ENCODE data around the gene SLC34A1. TPM values are rescaled to one million over a fixed set of nuclear protein-coding genes. Genes with fewer than 3 reads are reported as not detected.

SLC34A1 gene
- total RNA-seq, 5 donors from 2014 or later (not counting 1 experiment from before 2014, with no cell fraction given) = 0.13 to 0.18 (median 0.16) TPM; not detected in 2

DNA sequence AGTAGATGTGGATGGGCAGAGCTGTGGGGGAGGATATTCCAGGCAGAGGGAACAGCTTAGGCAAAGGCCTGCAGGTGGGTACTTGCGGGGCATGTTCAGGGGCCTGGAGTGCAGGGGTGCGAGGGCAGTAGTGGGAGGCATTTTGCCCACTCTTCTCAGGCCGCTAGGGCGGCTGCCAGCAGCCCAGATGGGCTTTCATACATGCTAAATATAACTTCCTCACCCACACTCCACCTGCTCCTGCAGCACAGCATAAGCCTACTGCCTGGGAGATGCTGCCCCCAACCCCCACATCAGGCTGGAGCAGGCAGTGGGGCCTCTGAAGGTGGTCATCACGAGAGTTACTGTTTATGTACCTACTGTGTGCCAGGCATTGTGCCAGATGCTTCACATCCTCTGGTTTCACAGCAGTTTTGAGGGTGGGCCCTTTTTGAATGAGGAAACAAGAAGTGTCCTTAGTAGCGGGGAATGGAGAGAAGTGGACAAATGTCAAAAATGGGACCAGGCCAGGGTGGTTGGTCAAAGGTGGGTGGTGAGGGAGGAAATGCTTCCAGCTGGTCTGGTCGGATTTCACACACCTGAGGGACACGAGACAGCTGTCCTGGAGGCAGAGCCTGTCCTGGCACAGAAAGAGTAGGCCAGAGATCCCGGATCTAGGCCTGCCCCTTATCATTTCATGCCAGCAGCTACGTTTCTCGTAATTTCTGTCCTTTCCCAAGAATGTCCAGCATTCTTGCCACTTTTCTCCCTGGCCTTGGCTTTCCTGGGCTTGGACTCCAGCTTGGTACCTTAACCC is 14.4 kb upstream of the SLC34A1 start:
- H3K9me3 Mint-ChIP-seq = no peaks in the 10 kb centered on the region
- H3K4me3 Mint-ChIP-seq = peak overlapping the region in 2 of 3 donors; percentile 39 to 74
- WGBS (ENCODE audit: insufficient coverage) = 87% methylated on average over 9 of the region's 11 CpGs
- peaks cover 33 to 89% of the 10 kb centered on the region in 2 experiments for H3K4me1 ChIP-seq (ENCODE audit: control insufficient read depth in 1 of 2, extremely low read depth in 1 of 2, insufficient read depth in 2 of 2, low read length in 2 of 2)
- H3K9me3 ChIP-seq = no peaks in the 10 kb centered on the region
- no peak overlapping the region for H3K4me3 ChIP-seq (ENCODE audit: control insufficient read depth in 1 of 2, extremely low read depth in 1 of 2, low read length in 1 of 2)
- ChIA-PET CTCF (interaction anchor here (0.5 to 1.5 kb wide), 14 partner anchors 9 to 223 kb away, joined by 3 to 8 read pairs (median 4); partner anchors contain the start of genes LMAN2 (in 2 of the 2) and GRK6 (in 1 of the 2)), POLR2A (interaction anchor here in 1 of 2 donors (0.6 kb wide), 1 partner anchor 14 kb away, joined by 3 read pairs; no protein-coding TSS in a partner anchor)
- no peaks in the 10 kb centered on the region for H3K27me3 Mint-ChIP-seq
- H3K27ac Mint-ChIP-seq = peak overlapping the region; percentile 89 to 90
- H3K36me3 ChIP-seq (ENCODE audit: control insufficient read depth in 2 of 2, extremely low read depth in 1 of 2, insufficient read depth in 1 of 2, low read length in 1 of 2) = peaks cover 23 to 82% of the 10 kb centered on the region in 2 donors
- peaks cover 22% of the 10 kb centered on the region for H3K36me3 Mint-ChIP-seq
- no peaks in the 10 kb centered on the region for H3K27me3 ChIP-seq (replicated peaks in 1 of 2; ENCODE audit: control insufficient read depth in 2 of 2, extremely low read depth in 1 of 2, insufficient read depth in 2 of 2, low read length in 1 of 2)
- no peak for ATAC-seq (replicated peaks in 1 of 4)
- H3K4me1 Mint-ChIP-seq = peaks cover 55 to 73% (median 68%) of the 10 kb centered on the region in 3 donors
- no peak for DNase-seq
- peak overlapping the region; percentile 3 for H3K27ac ChIP-seq (ENCODE audit: low read length)

DNA sequence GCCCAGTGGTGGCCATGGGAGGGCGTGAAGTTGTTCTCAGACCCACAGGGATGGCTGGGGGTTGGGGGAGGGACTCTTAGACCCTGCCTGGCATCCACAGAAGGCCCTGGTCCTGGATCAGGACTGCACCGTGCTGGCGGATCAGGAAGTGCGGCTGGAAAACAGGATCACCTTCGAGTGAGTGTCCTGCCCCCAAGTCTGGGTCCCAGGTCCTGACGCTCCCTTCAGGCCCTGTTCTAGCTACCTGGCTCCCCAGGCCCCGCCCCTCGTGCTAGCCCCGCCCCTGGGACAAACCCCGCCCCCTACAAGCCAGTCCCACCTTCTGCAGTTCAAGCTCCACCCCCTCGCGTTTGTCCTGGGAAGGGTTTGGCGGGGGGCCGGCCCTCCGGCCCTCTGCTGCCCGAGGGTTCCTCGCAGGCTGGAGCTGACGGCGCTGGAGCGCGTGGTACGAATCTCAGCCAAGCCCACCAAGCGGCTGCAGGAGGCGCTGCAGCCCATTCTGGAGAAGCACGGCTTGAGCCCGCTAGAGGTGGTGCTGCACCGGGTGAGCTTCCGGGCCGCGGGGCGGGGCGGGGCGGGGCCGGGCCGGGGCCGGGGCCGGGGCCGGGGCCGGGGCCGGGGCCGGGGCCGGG is 13.6 kb upstream of the SLC34A1 start:
- POLR2A ChIA-PET = interaction anchor here in 1 of 2 donors (0.6 kb wide), 1 partner anchor 15 kb away, joined by 3 read pairs; no protein-coding TSS in a partner anchor
- Mint-ChIP-seq H3K36me3 (peaks cover 22% of the 10 kb centered on the region), H3K4me3 (peak overlapping the region in 2 of 3 donors; percentile 49 to 74), H3K4me1 (peaks cover 62 to 73% (median 67%) of the 10 kb centered on the region in 3 donors), H3K9me3 (no peaks in the 10 kb centered on the region), H3K27me3 (no peaks in the 10 kb centered on the region), H3K27ac (peak overlapping the region; percentile 89 to 90)
- Histone ChIP-seq H3K27ac (ENCODE audit: low read length) (peak overlapping the region; percentile 63), H3K4me3 (ENCODE audit: control insufficient read depth in 1 of 2, extremely low read depth in 1 of 2, low read length in 1 of 2) (peak overlapping the region in 1 of 2 donors; percentile 50), H3K9me3 (no peaks in the 10 kb centered on the region), H3K27me3 (replicated peaks in 1 of 2; ENCODE audit: control insufficient read depth in 2 of 2, extremely low read depth in 1 of 2, insufficient read depth in 2 of 2, low read length in 1 of 2) (no peaks in the 10 kb centered on the region), H3K4me1 (ENCODE audit: control insufficient read depth in 1 of 2, extremely low read depth in 1 of 2, insufficient read depth in 2 of 2, low read length in 2 of 2) (peaks cover 33 to 89% of the 10 kb centered on the region in 2 experiments), H3K36me3 (ENCODE audit: control insufficient read depth in 2 of 2, extremely low read depth in 1 of 2, insufficient read depth in 1 of 2, low read length in 1 of 2) (peaks cover 21 to 75% of the 10 kb centered on the region in 2 donors)
- CTCF ChIA-PET = interaction anchor here in 1 of 2 donors (0.5 to 1.5 kb wide), 4 partner anchors 8 to 156 kb away, joined by 3 to 6 read pairs (median 5); partner anchors contain the start of gene LMAN2
- DNase-seq (peak in 26 of 35 experiments; percentile 32 to 78 (median 58)), ATAC-seq (replicated peaks in 1 of 4) (peak; percentile 14 to 84 (median 76))
- 50% methylated on average over 21 of the region's 42 CpGs for WGBS (ENCODE audit: insufficient coverage)

DNA sequence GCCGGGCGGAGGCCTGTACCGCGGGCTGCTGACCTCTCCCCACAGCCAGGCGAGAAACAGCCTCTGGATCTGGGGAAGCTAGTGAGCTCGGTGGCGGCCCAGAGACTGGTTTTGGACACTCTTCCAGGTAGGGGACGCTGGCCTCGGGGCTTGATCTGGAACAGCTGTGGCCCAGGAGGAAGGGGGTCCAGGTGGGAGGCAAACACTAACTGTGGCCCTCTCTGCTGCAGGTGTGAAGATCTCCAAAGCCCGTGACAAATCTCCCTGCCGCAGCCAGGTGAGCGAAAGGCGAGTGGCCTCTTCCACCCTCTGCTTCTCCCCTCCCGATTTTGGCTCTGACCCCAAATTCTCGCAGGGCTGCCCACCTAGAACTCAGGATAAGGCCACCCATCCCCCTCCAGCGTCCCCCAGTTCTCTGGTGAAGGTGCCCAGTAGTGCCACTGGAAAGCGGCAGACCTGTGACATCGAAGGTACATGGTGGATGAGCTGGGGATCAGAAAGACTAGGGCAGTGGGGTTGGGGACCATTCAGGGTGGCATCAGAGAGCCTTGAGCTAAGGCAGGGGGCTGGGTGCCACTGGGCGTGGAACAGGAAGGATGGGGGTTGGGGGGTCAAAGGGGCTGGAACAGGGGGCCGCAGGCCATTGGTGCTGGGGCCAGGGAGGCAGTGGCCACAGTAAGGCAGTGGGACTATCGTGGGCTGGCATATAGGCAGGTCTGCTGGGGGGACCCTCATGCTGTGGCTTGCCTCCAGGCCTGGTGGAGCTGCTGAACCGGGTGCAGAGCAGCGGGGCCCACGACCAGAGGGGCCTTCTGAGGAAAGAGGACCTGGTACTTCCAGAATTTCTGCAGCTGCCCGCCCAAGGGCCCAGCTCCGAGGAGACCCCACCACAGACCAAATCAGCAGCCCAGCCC is 12.9 kb upstream of the SLC34A1 start:
- Histone ChIP-seq H3K4me3 (ENCODE audit: control insufficient read depth in 1 of 2, extremely low read depth in 1 of 2, low read length in 1 of 2) (peak overlapping the region; percentile 50 to 60), H3K9me3 (no peaks in the 10 kb centered on the region), H3K36me3 (ENCODE audit: control insufficient read depth in 2 of 2, extremely low read depth in 1 of 2, insufficient read depth in 1 of 2, low read length in 1 of 2) (peaks cover 18 to 67% of the 10 kb centered on the region in 2 donors), H3K27ac (ENCODE audit: low read length) (peak overlapping the region; percentile 63), H3K4me1 (ENCODE audit: control insufficient read depth in 1 of 2, extremely low read depth in 1 of 2, insufficient read depth in 2 of 2, low read length in 2 of 2) (peaks cover 33 to 87% of the 10 kb centered on the region in 2 experiments), H3K27me3 (replicated peaks in 1 of 2; ENCODE audit: control insufficient read depth in 2 of 2, extremely low read depth in 1 of 2, insufficient read depth in 2 of 2, low read length in 1 of 2) (no peaks in the 10 kb centered on the region)
- H3K36me3 Mint-ChIP-seq = peaks cover 22% of the 10 kb centered on the region
- peak overlapping the region; percentile 28 to 74 (median 59) for H3K4me3 Mint-ChIP-seq
- 65% methylated on average over 16 of the region's 26 CpGs for WGBS (ENCODE audit: insufficient coverage)
- no peaks in the 10 kb centered on the region for H3K9me3 Mint-ChIP-seq
- POLR2A ChIA-PET = no interaction called here
- peaks cover 62 to 72% (median 66%) of the 10 kb centered on the region in 3 donors for H3K4me1 Mint-ChIP-seq
- DNase-seq = no peak
- CTCF ChIA-PET = interaction anchor here (0.7 to 2.5 kb wide), 7 partner anchors 11 to 62 kb away, joined by 3 to 23 read pairs (median 3); no protein-coding TSS in a partner anchor
- ATAC-seq (replicated peaks in 1 of 4) = no peak
- H3K27me3 Mint-ChIP-seq = no peaks in the 10 kb centered on the region
- H3K27ac Mint-ChIP-seq = peak overlapping the region; percentile 88 to 96

DNA sequence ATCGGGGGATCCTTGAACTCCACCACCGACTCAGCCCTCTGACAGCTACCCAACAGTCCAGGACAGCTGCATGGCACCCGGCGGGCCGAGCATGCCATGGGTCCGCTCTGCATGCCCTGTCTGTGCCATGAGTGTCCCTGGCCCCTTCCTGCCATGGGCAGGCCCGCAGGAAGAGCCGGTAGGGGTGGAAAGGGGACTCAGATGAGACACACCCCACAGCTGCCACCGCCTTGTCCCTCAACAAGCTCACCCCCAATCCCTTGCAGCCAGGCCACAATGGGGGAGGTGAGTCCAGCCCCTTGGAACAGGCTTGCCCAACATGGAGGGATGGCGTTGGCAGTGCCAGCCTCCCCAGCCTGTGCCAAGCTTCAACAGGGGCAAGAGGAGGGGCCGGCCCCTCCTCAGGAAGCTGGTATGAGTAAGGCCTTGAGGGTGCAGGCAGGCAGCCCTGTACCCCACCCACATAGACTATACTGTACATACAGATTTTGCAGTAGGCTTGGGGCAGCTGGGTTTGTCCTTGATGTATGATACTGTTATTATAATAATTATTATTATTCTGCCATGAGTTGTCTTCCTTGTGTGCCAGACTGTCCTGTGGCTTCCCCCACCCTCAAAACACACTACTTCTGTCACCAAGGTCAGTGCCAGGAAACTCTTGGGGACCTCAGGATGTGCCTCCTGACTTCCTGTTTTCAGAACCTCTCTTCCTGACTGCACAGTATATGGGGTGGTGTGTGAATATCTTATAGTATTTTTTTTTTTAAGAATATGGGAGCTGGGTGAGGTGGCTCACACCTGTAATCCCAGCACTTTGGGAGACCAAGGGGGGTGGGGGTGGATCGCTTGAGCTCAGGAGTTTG is 12.0 kb upstream of the SLC34A1 start:
- H3K4me1 Mint-ChIP-seq = peaks cover 62 to 70% (median 68%) of the 10 kb centered on the region in 3 donors
- peaks cover 17 to 59% of the 10 kb centered on the region in 2 donors for H3K36me3 ChIP-seq (ENCODE audit: control insufficient read depth in 2 of 2, extremely low read depth in 1 of 2, insufficient read depth in 1 of 2, low read length in 1 of 2)
- no peaks in the 10 kb centered on the region for H3K27me3 ChIP-seq (replicated peaks in 1 of 2; ENCODE audit: control insufficient read depth in 2 of 2, extremely low read depth in 1 of 2, insufficient read depth in 2 of 2, low read length in 1 of 2)
- peak overlapping the region; percentile 67 to 74 (median 72) for H3K4me3 Mint-ChIP-seq
- ChIA-PET CTCF (interaction anchor here (0.5 to 2.5 kb wide), 13 partner anchors 8 to 73 kb away, joined by 3 to 23 read pairs (median 3); no protein-coding TSS in a partner anchor), POLR2A (interaction anchor here (0.6 to 1.0 kb wide), 2 partner anchors 20 to 71 kb away, joined by 3 to 15 read pairs; no protein-coding TSS in a partner anchor)
- peaks cover 33 to 86% of the 10 kb centered on the region in 2 experiments for H3K4me1 ChIP-seq (ENCODE audit: control insufficient read depth in 1 of 2, extremely low read depth in 1 of 2, insufficient read depth in 2 of 2, low read length in 2 of 2)
- H3K36me3 Mint-ChIP-seq = peaks cover 22% of the 10 kb centered on the region
- peak in 7 of 35 experiments; percentile 10 to 57 (median 50) for DNase-seq
- H3K27ac ChIP-seq (ENCODE audit: low read length) = peak overlapping the region; percentile 63
- 89% methylated on average over 3 of the region's 12 CpGs for WGBS (ENCODE audit: insufficient coverage)
- H3K4me3 ChIP-seq (ENCODE audit: control insufficient read depth in 1 of 2, extremely low read depth in 1 of 2, low read length in 1 of 2) = peak overlapping the region; percentile 50 to 60
- no peaks in the 10 kb centered on the region for H3K9me3 Mint-ChIP-seq
- no peaks in the 10 kb centered on the region for H3K9me3 ChIP-seq
- H3K27ac Mint-ChIP-seq = peak overlapping the region; percentile 95 to 96
- no peaks in the 10 kb centered on the region for H3K27me3 Mint-ChIP-seq
- peak; percentile 42 to 81 (median 68) for ATAC-seq (replicated peaks in 1 of 4)

DNA sequence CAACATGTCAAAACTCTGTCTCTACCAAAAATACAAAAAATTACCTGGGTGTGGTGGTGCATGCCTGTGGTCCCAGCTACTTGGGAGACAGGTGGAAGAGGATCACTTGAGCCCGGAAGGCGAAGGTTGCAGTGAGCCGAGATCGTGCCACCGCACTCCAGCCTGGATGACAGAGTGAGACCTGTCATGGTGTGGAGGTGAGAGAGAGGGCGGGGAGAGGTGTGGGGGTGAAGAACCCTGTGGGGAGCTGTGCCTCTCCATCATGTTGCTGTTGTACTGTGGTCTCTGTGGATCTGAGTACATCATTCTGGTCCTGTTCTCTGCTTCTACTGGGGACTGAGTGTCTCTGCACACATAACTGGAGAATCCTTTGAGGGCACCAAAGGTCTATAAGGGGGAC is 11.3 kb upstream of the SLC34A1 start:
- ATAC-seq (replicated peaks in 1 of 4) (peak in 2 of 4 experiments; percentile 19 to 38), DNase-seq (peak in 13 of 35 experiments; percentile 18 to 46 (median 35))
- ChIA-PET CTCF (interaction anchor here (0.6 to 2.5 kb wide), 7 partner anchors 8 to 64 kb away, joined by 3 to 23 read pairs (median 4); no protein-coding TSS in a partner anchor), POLR2A (interaction anchor here (0.6 to 1.0 kb wide), 2 partner anchors 21 to 70 kb away, joined by 3 to 15 read pairs; no protein-coding TSS in a partner anchor)
- H3K27me3 ChIP-seq (replicated peaks in 1 of 2; ENCODE audit: control insufficient read depth in 2 of 2, extremely low read depth in 1 of 2, insufficient read depth in 2 of 2, low read length in 1 of 2) = no peaks in the 10 kb centered on the region
- peak overlapping the region; percentile 63 for H3K27ac ChIP-seq (ENCODE audit: low read length)
- no peaks in the 10 kb centered on the region for H3K9me3 ChIP-seq
- H3K4me3 Mint-ChIP-seq = peak overlapping the region; percentile 67 to 74 (median 72)
- peaks cover 62 to 73% (median 71%) of the 10 kb centered on the region in 3 donors for H3K4me1 Mint-ChIP-seq
- H3K36me3 Mint-ChIP-seq = peaks cover 22% of the 10 kb centered on the region
- H3K36me3 ChIP-seq (ENCODE audit: control insufficient read depth in 2 of 2, extremely low read depth in 1 of 2, insufficient read depth in 1 of 2, low read length in 1 of 2) = peaks cover 11 to 53% of the 10 kb centered on the region in 2 donors
- peak overlapping the region; percentile 14 to 60 for H3K4me3 ChIP-seq (ENCODE audit: control insufficient read depth in 1 of 2, extremely low read depth in 1 of 2, low read length in 1 of 2)
- WGBS (ENCODE audit: insufficient coverage) = 63% methylated on average over 6 of the region's 6 CpGs
- no peaks in the 10 kb centered on the region for H3K27me3 Mint-ChIP-seq
- peaks cover 33 to 90% of the 10 kb centered on the region in 2 experiments for H3K4me1 ChIP-seq (ENCODE audit: control insufficient read depth in 1 of 2, extremely low read depth in 1 of 2, insufficient read depth in 2 of 2, low read length in 2 of 2)
- H3K27ac Mint-ChIP-seq = peak overlapping the region; percentile 95 to 96
- no peaks in the 10 kb centered on the region for H3K9me3 Mint-ChIP-seq

Measured in T-cell (primary cell).